SJSA1 (cell line): ENCODE data around the gene EN2. TPM values are rescaled to one million over a fixed set of nuclear protein-coding genes. Genes with fewer than 3 reads are reported as not detected.

ENCODE experiments used
- DNase-seq, 2 experiments: peaks; one replicate each; pipeline ENCODE4 v3.0.0-alpha.2; 2015 to 2020; ENCODE audit warnings: low spot score in 2 of 2, low read depth in 1 of 2
- H3K27ac ChIP-seq: fragments of 250-450 bp; sonication (Bioruptor Pico); 2 replicates; pipeline ENCODE4 v1.5.1; 2020; ENCODE audit warnings: mild to moderate bottlenecking, moderate library complexity
- H3K27me3 ChIP-seq: fragments of 250-450 bp; sonication (Bioruptor Pico); replicated peaks from 2 replicates; pipeline ENCODE4 v1.5.1; 2020; ENCODE audit warnings: mild to moderate bottlenecking, moderate library complexity
- H3K36me3 ChIP-seq: fragments of 250-450 bp; sonication (Bioruptor Pico); 2 replicates; pipeline ENCODE4 v1.5.1; 2020; ENCODE audit warnings: mild to moderate bottlenecking
- H3K4me1 ChIP-seq: fragments of 250-450 bp; sonication (Bioruptor Pico); replicated peaks from 2 replicates; pipeline ENCODE4 v1.6.1; 2021; ENCODE audit warnings: mild to moderate bottlenecking
- H3K4me3 ChIP-seq: fragments of 250-450 bp; sonication (Bioruptor Pico); 2 replicates; pipeline ENCODE4 v1.5.1; 2020; ENCODE audit warnings: mild to moderate bottlenecking
- H3K9me3 ChIP-seq: fragments of 250-450 bp; sonication (Bioruptor Pico); replicated peaks from 2 replicates; pipeline ENCODE4 v1.5.1; 2020; ENCODE audit warnings: mild to moderate bottlenecking
- total RNA-seq: library from RNA; depleted of rRNA; stranded (reverse); fragments of >200 nt; shearing (Covaris generic); gene quantifications from 2 replicates; pipeline ENCODE4 v1.2.3, GENCODE V29; 2014

EN2 gene
- total RNA-seq, 1 experiment from 2014 or later: 0.11 TPM

DNA sequence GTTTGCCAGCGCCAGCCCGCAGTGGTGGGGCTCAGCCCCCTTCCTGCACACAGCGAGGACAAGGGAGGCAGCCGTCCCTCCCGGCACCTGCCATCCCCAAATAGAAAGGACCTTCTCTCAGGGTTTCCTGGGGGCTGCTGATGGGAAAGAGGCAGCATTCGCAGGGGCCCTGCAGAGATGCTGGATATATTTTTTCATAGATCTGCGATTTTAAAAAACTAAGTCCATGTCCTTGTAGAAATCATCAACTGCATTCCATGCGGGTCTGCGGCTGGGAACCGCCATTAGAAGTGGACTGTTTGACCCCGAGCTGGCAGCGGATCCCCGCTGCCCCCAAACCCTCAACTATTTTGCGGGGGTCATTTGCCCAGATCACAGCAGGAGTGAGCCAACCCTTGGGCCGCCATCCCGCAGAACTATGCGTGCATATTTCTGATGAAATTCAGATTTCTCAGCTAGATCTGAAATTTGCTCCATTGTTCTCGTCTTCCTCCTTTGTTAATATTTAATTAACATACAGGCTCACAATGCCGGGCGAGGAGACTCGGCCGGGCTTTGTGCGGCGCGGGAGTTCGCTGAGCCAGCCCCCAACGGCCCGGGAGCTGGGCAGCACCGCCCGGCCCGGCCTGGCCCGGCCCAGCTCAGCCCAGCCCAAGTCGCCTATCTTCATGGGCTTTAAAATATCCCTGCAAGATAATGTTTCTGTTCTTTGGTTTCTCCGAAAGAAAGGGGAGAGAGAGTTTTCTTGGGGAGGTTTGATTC lies 2.0 kb downstream of the EN2 start:
- no peak overlapping the region for H3K4me3 ChIP-seq

DNA sequence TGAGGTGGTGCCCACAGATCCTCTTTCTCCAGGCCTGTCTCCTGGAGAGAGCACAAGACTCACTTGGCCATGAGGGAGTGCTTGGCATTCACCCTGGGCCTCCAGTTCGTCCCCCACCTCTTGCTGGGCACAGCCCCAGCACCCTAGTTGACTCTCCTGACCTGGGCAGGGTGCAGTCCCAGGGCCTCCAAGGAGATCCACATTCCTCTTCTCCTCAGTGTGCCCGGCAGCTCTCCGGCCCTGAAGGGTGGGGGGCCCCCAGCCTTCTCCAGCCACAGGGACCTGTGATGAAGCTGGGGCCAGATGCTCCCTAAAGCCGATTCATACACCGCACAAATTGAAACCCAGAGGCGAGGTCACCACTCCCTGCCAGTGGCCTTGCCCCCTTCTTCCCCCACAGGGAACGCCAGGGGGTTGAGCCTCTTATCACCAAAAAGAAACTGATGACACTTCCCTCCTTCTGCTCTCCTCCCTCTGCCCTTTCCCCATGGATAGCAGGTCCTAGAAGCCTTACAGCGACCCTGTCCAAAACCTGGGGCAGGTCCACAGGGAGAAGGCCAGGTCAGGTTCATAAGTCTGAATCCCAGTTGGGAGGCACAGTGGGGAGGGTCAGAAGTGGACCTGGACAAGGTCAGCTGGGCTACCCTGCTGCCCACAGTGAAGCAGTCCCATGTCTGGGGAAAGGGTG lies 3.1 kb downstream of the EN2 start:
- Histone ChIP-seq H3K4me1 (no peaks in the 10 kb centered on the region), H3K36me3 (no peaks in the 10 kb centered on the region), H3K9me3 (peaks cover 10% of the 10 kb centered on the region; the same call in 1 of the 2 replicates), H3K4me3 (no peak overlapping the region), H3K27ac (no peak overlapping the region), H3K27me3 (peaks cover 94% of the 10 kb centered on the region)
- DNase-seq: no peak

More for the DNA sequence above, 2.0 kb downstream of the EN2 start:
- Histone ChIP-seq H3K27me3 (peaks cover 94% of the 10 kb centered on the region), H3K27ac (no peak overlapping the region), H3K36me3 (no peaks in the 10 kb centered on the region), H3K9me3 (peaks cover 10% of the 10 kb centered on the region; the same call in 1 of the 2 replicates), H3K4me1 (no peaks in the 10 kb centered on the region)
- DNase-seq: no peak

DNA sequence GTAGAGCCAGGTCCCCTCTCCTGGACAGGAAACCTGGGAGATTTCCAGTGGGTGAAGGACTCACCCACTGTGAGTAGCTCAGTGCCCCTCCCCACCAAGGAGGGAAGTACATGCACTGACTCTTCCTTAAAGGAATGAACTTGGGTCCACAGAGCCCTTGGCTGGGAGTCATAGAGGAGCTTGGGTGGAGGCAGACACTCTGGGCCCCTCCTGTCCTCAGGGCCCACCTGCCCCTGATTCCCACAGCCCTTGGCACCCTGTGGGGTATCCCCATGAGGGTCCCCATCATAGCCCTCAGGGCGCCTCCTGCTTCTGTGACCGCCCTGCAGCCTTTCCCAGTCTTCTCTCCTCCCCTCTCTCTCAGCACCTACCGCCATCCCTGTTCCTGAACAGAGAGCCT lies 3.7 kb downstream of the EN2 start:
- H3K9me3 ChIP-seq: peaks cover 10% of the 10 kb centered on the region; the same call in 1 of the 2 replicates
- no peak for DNase-seq
- H3K36me3 ChIP-seq: no peaks in the 10 kb centered on the region
- H3K27me3 ChIP-seq: peaks cover 94% of the 10 kb centered on the region
- H3K27ac ChIP-seq: no peak overlapping the region
- no peak overlapping the region for H3K4me3 ChIP-seq
- no peaks in the 10 kb centered on the region for H3K4me1 ChIP-seq

DNA sequence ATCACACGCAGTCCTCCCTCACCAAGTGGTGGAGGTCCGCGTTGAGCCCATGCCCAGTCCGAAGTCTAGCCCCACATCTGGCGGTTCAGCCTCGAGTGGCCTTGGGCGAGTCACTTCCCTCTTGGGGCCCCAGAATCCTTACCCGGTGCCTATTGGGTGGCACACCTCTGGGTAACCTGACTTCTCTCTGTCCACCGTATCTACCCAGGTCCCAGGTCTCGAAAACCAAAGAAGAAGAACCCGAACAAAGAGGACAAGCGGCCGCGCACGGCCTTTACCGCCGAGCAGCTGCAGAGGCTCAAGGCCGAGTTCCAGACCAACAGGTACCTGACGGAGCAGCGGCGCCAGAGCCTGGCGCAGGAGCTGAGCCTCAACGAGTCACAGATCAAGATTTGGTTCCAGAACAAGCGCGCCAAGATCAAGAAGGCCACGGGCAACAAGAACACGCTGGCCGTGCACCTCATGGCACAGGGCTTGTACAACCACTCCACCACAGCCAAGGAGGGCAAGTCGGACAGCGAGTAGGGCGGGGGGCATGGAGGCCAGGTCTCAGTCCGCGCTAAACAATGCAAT lies 4.3 kb downstream of the EN2 start:
- H3K9me3 ChIP-seq: peaks cover 5% of the 10 kb centered on the region; the same call in 1 of the 2 replicates
- H3K36me3 ChIP-seq: no peaks in the 10 kb centered on the region
- no peaks in the 10 kb centered on the region for H3K4me1 ChIP-seq
- no peak overlapping the region for H3K4me3 ChIP-seq
- no peak overlapping the region for H3K27ac ChIP-seq
- H3K27me3 ChIP-seq: peaks cover 94% of the 10 kb centered on the region
- no peak for DNase-seq

DNA sequence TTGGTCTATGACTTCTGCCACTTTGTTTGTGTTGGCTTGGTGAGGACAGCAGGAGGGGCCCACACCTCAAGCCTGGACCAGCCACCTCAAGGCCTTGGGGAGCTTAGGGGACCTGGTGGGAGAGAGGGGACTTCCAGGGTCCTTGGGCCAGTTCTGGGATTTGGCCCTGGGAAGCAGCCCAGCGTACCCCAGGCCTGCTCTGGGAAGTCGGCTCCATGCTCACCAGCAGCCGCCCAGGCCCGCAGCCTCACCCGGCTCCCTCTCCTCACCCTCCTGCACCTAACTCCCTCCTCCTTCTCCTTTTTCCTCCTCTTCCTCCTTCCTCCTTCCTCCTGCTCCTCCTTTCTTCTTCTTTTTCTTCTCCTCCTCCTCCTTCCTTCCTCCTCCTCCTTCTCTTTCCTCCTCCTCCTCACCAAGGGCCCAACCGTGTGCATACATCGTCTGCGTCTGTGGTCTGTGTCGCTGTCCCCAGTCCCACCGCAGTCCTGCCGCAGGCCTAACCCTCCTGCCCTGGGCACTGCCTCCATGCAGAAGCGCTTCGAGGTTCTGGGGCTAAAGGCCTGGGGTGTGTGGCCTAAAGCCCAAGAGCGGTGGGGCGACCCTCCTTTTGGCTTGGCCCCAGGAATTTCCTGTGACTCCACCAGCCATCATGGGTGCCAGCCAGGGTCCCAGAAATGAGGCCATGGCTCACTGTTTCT lies 5.3 kb downstream of the EN2 start:
- Histone ChIP-seq H3K36me3 (no peaks in the 10 kb centered on the region), H3K9me3 (peaks cover under 1% of the 10 kb centered on the region; the same call in 1 of the 2 replicates), H3K27me3 (peaks cover 97% of the 10 kb centered on the region), H3K4me1 (no peaks in the 10 kb centered on the region), H3K4me3 (no peak overlapping the region), H3K27ac (no peak overlapping the region)
- DNase-seq: no peak

DNA sequence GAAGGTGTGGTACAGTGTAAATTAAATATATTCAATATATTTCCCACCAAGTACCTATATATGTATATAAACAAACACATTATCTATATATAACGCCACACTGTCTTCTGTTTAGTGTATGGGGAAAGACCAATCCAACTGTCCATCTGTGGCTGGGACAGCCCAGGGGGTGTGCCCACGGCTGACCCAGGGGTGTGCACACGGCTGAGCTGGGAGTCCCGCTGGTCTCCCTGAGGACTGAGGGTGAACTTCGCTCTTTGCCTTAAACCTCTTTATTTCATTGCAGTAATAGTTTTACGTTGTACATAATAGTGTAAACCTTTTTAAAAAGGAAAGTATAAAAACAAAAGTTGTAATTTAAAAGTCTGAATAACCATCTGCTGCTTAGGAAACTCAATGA lies 6.3 kb downstream of the EN2 start:
- Histone ChIP-seq H3K36me3 (no peaks in the 10 kb centered on the region), H3K4me1 (no peaks in the 10 kb centered on the region), H3K27me3 (peaks cover 97% of the 10 kb centered on the region), H3K27ac (no peak overlapping the region), H3K9me3 (no peaks in the 10 kb centered on the region), H3K4me3 (no peak overlapping the region)
- DNase-seq: no peak

DNA sequence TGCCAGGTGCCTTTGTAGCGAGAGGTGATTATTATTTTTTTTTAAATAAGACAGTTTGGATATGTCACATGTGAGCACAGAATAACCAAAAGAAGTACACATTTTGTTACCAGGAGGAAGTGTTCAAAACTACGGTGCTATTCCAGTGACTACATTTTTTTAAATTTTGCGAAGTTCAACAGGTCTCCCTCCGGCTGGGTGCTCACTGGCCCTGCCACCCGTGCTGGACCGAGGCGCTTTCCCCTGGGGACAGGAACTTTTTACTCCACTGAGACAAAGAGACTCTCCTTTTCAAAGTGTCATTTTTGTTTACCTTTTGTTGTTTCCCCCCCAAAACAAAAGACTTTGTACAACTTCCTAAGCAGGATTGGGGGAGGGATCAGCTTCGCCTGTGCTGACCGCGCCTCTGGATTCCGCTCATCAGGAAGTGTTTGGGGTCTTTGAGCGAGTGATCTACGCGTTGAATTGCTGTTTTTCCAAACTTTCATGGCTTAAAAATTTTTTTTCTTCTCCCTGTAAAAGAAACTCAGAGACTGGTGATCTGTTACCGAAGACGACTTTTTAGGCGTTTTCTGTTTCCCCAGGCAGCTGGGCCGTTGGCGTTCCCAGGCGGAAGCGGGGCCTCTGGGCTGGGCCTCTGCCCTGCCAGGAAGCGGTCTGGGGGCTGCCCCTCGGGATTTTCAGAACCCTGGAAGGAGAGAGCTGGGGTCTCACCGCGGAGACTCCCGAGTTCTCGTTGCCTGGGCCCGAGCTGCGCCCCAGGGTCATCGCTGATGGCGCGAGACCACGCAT lies 7.2 kb downstream of the EN2 start:
- H3K9me3 ChIP-seq: no peaks in the 10 kb centered on the region
- no peak overlapping the region for H3K4me3 ChIP-seq
- no peaks in the 10 kb centered on the region for H3K36me3 ChIP-seq
- no peaks in the 10 kb centered on the region for H3K4me1 ChIP-seq
- peaks cover 97% of the 10 kb centered on the region for H3K27me3 ChIP-seq
- no peak overlapping the region for H3K27ac ChIP-seq
- no peak for DNase-seq

DNA sequence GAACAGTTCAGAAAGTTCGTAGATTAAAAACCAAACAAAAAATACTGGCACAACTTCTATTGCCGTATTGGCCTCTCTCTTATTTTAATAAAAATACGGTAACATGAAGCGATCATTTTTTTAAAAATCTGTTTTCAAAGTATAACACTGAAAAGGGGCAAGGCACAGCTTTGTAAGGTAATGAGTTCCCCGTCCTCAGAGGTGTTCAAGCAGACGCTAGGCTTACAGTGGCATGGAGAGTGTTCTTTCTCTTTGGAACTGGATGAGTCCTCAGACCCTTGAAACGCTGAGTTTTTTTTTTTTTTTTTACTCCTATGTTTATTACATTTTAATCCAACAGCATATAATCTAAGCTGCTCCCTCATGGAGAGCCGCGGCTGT lies 7.8 kb downstream of the EN2 start:
- H3K4me1 ChIP-seq: no peaks in the 10 kb centered on the region
- H3K27ac ChIP-seq: no peak overlapping the region
- H3K4me3 ChIP-seq: no peak overlapping the region
- no peaks in the 10 kb centered on the region for H3K36me3 ChIP-seq
- H3K9me3 ChIP-seq: no peaks in the 10 kb centered on the region
- H3K27me3 ChIP-seq: peaks cover 97% of the 10 kb centered on the region
- no peak for DNase-seq

DNA sequence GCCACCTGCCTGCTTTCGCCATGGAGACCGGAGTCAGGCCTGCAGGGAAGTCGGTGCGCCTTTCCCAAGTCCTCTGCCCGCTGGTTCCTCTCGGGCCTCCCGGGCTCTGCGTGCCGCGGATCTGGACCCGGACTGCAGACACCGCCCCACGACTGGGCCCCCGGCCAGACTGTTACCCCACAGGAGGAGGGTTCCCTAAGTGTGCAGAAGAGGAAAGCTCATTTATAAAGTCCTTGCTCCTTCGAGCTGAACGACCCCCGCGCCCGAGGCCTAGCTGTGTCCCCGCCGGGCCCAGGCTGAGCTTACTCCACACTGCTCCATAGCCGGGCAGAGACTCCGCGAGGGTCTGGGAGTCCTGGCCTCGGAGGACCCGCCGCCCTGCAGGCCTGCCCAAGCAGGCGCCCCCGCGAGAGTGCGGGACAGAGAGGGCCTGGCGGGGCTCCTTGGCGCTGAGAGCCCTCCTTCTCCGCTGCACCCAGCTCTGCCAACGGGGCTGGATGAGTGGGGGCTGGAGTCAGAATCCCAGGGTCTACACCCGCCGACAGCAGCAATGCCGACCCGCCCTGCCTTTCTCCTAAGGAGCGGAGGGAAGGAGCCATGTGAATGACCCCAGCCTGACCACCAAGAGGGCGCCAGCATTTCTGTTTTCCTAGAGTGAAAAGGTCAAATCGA lies 8.3 kb downstream of the EN2 start:
- Histone ChIP-seq H3K27me3 (peaks cover 99% of the 10 kb centered on the region), H3K4me1 (no peaks in the 10 kb centered on the region), H3K4me3 (no peak overlapping the region), H3K9me3 (no peaks in the 10 kb centered on the region), H3K36me3 (no peaks in the 10 kb centered on the region), H3K27ac (no peak overlapping the region)
- DNase-seq: no peak

DNA sequence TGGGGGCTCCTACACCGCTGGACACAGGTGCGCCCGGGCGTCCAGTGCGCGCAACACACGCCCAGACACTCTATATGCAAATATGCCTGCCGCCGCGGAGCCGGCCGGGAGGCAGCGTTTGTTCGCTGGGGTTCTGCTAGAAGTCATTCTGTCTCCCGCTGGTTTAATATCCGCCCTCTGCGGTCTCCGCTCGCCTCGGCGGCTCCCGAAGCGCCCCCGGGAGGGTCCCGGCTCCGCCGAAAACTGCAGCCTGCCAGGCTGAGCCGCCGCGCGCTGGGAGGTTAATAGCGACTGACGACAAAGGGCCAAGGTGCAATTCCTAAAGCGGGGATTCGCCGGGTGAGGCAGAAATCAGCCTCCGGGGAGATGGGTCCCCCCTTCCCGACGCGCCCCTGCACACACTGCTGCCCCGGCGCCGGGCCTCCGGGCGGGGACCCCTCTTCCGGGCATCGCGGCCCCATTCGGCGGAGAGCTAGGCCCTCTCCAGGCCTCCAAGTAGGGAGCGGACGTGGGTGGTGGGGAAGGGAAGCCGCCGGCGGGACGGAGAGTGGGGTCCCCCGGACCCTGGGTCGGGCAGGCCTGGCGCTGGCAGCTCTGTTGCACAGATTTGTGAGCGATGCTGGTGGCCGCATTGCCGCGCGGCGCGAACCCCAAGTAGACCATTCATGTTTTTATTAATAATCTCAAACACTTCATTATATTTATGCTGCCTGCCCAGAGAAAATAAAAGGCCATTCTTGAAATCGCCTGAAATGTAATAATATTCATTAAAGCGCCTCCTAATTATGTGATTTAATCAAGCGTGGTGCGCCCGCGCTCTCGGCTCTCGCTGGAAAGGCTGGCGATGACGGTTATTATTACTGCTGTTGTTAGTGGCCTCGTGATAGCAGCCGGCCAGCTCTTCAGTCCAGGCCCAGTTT lies 9.1 kb downstream of the EN2 start:
- Histone ChIP-seq H3K9me3 (no peaks in the 10 kb centered on the region), H3K4me3 (no peak overlapping the region), H3K27ac (no peak overlapping the region), H3K36me3 (no peaks in the 10 kb centered on the region), H3K27me3 (peaks cover 97% of the 10 kb centered on the region), H3K4me1 (no peaks in the 10 kb centered on the region)
- no peak for DNase-seq

DNA sequence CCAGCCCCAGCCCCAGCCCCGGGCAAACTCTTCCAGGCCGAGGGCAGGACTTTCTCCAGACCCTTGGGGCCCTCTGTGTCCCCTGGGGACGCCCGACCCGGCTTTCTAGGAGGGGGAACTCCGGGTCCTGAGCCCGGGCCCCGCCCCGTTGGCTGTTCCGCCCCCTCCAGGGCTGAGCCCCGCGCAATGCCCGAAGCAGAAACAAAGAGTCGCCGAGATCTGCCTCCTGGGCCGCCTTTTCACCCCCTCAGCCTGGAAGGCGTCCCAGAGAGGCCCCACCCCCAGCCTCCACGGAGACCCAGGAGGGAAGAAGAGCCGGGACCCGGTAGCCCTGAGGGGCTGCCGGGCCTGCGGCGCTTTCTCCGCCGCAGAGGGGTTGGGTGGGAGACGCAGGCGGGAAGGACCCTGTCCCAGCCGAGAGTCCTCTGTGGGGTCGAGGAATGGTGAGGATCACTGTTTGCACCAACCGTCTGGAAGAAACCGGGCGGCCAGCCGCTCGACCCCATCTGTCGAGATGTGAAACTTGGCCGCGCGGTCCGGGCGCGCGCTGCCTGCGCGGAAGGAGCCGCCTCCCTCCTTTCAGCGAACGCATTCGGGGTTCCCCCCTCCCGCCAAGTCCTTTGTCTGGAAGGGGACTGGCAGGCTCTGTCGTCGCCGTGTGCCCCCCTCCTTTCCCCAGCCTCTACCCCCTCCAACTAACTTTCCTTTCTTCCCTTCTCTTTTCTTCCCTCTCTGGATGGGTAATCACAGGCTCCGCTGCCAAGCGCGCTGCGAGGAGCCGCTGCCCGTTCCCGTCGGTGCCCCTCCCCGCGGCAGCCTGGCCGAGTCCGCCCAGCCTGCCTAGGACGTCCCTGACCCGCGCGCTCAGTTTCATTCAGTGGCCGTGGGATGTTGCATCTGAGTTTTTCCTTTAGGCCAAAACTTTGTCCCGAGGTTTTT lies 10.2 kb downstream of the EN2 start:
- no peak overlapping the region for H3K27ac ChIP-seq
- no peaks in the 10 kb centered on the region for H3K36me3 ChIP-seq
- peaks cover 97% of the 10 kb centered on the region for H3K27me3 ChIP-seq
- H3K4me1 ChIP-seq: no peaks in the 10 kb centered on the region
- no peak overlapping the region for H3K4me3 ChIP-seq
- no peak for DNase-seq
- H3K9me3 ChIP-seq: no peaks in the 10 kb centered on the region
